DOHH2 (cell line): ENCODE data around the gene CEP290.

Experiments used
- H3F3A ChIP-seq: fragments of 200-600 bp; sonication (generic), shearing (Covaris generic); 2 replicates; pipeline ENCODE4 v1.6.0; 2016; ENCODE audit warnings: antibody characterized with exemption, mild to moderate bottlenecking; ENCODE audit not compliant: control insufficient read depth, insufficient read depth
- H3K27ac ChIP-seq: fragments of 200-600 bp; sonication (generic); 2 replicates; pipeline ENCODE4 v1.5.1; 2014; ENCODE audit warnings: low read depth, mild to moderate bottlenecking, low read length, moderate library complexity
- H3K27me3 ChIP-seq: fragments of 200-600 bp; sonication (generic); 2 replicates; pipeline ENCODE4 v1.6.1; 2014; ENCODE audit warnings: mild to moderate bottlenecking, low read length, mixed read lengths; ENCODE audit not compliant: control insufficient read depth
- H3K36me3 ChIP-seq: fragments of 200-600 bp; sonication (generic); 2 replicates; pipeline ENCODE4 v1.6.1; 2014; ENCODE audit warnings: mild to moderate bottlenecking, low read length, moderate library complexity, mixed read lengths; ENCODE audit not compliant: control insufficient read depth
- H3K4me1 ChIP-seq: fragments of 200-600 bp; sonication (generic); 2 replicates; pipeline ENCODE4 v1.6.1; 2014; ENCODE audit warnings: mild to moderate bottlenecking, low read length, mixed read lengths; ENCODE audit not compliant: control insufficient read depth
- H3K4me2 ChIP-seq: fragments of 200-600 bp; sonication (generic); 2 replicates; pipeline ENCODE4 v1.6.0; 2014; ENCODE audit warnings: mild to moderate bottlenecking, low read length, moderate library complexity
- H3K4me3 ChIP-seq: fragments of 200-600 bp; sonication (generic); 2 replicates; pipeline ENCODE4 v1.5.1; 2014; ENCODE audit warnings: mild to moderate bottlenecking, low read length, mixed read lengths
- H3K79me2 ChIP-seq: fragments of 200-600 bp; sonication (generic); 2 replicates; pipeline ENCODE4 v1.6.1; 2014; ENCODE audit warnings: mild to moderate bottlenecking, low read length, mixed read lengths; ENCODE audit not compliant: control insufficient read depth
- H3K9me2 ChIP-seq: fragments of 200-600 bp; sonication (generic); replicated peaks from 2 replicates; pipeline ENCODE4 v1.6.1; 2014; ENCODE audit warnings: mild to moderate bottlenecking, low read length, mixed read lengths; ENCODE audit not compliant: control insufficient read depth
- H3K9me3 ChIP-seq: fragments of 200-600 bp; sonication (generic); 2 replicates; pipeline ENCODE4 v1.6.1; 2014; ENCODE audit warnings: antibody characterized with exemption, low read length, mixed read lengths; ENCODE audit not compliant: control insufficient read depth, insufficient read depth
- H4K20me1 ChIP-seq: fragments of 200-600 bp; sonication (generic); 2 replicates; pipeline ENCODE4 v1.6.0; 2014; ENCODE audit warnings: low read depth, mild to moderate bottlenecking, antibody characterized with exemption, low read length, moderate library complexity; ENCODE audit not compliant: control insufficient read depth, insufficient read depth
- CTCF ChIP-seq: fragments of 200-600 bp; sonication (generic); IDR thresholded peaks from one replicate; pipeline ENCODE4 v1.5.1; 2014; ENCODE audit warnings: antibody characterized with exemption, mild to moderate bottlenecking, low read depth, low read length; ENCODE audit not compliant: poor library complexity, severe bottlenecking
- EZH2phosphoT487 ChIP-seq: fragments of 200-600 bp; sonication (generic); IDR thresholded peaks from 2 replicates; pipeline ENCODE4 v1.6.1; 2017; ENCODE audit warnings: borderline replicate concordance, mild to moderate bottlenecking, antibody characterized with exemption, low read length, moderate library complexity, mixed read lengths

The CEP290 gene

GRCh38 chr12:88093573-88093972 is 48.3 kb downstream of the CEP290 start:
- no peak for TF ChIP-seq EZH2phosphoT487
- TF ChIP-seq CTCF = no peak
- Histone ChIP-seq H3K27ac (no peak overlapping the region), H3K79me2 (no peaks in the 10 kb centered on the region), H3K36me3 (peaks cover 15% of the 10 kb centered on the region), H4K20me1 (no peaks in the 10 kb centered on the region), H3K9me2 (no peaks in the 10 kb centered on the region), H3K27me3 (no peaks in the 10 kb centered on the region), H3K4me1 (no peaks in the 10 kb centered on the region), H3K9me3 (no peaks in the 10 kb centered on the region), H3K4me3 (no peak overlapping the region), H3F3A (no peaks in the 10 kb centered on the region), H3K4me2 (no peak overlapping the region)

GRCh38 chr12:88092771-88093170 is 49.1 kb downstream of the CEP290 start:
- TF ChIP-seq CTCF (no peak), EZH2phosphoT487 (no peak)
- Histone ChIP-seq H3K4me2 (no peak overlapping the region), H3K36me3 (peaks cover 18% of the 10 kb centered on the region), H3F3A (no peaks in the 10 kb centered on the region), H3K4me3 (no peak overlapping the region), H4K20me1 (no peaks in the 10 kb centered on the region), H3K9me3 (no peaks in the 10 kb centered on the region), H3K4me1 (no peaks in the 10 kb centered on the region), H3K9me2 (no peaks in the 10 kb centered on the region), H3K79me2 (no peaks in the 10 kb centered on the region), H3K27me3 (no peaks in the 10 kb centered on the region), H3K27ac (no peak overlapping the region)

GRCh38 chr12:88084210-88084609 is 57.7 kb downstream of the CEP290 start:
- Histone ChIP-seq H3F3A (no peaks in the 10 kb centered on the region), H3K4me2 (no peak overlapping the region), H3K9me3 (no peaks in the 10 kb centered on the region), H3K27me3 (no peaks in the 10 kb centered on the region), H3K9me2 (no peaks in the 10 kb centered on the region), H3K4me1 (no peaks in the 10 kb centered on the region), H4K20me1 (no peaks in the 10 kb centered on the region), H3K27ac (no peak overlapping the region), H3K79me2 (no peaks in the 10 kb centered on the region), H3K4me3 (no peak overlapping the region), H3K36me3 (peaks cover 46% of the 10 kb centered on the region)
- TF ChIP-seq EZH2phosphoT487 (no peak), CTCF (no peak)

GRCh38 chr12:88083634-88084033 is 58.3 kb downstream of the CEP290 start:
- H3K27me3 ChIP-seq = no peaks in the 10 kb centered on the region
- no peaks in the 10 kb centered on the region for H3K9me2 ChIP-seq
- no peaks in the 10 kb centered on the region for H3F3A ChIP-seq
- no peaks in the 10 kb centered on the region for H4K20me1 ChIP-seq
- no peaks in the 10 kb centered on the region for H3K9me3 ChIP-seq
- no peak overlapping the region for H3K4me2 ChIP-seq
- no peak overlapping the region for H3K4me3 ChIP-seq
- H3K79me2 ChIP-seq = no peaks in the 10 kb centered on the region
- H3K4me1 ChIP-seq = no peaks in the 10 kb centered on the region
- no peak for TF ChIP-seq CTCF
- no peak overlapping the region for H3K27ac ChIP-seq
- H3K36me3 ChIP-seq = peaks cover 44% of the 10 kb centered on the region
